ENCODE data around the gene BHLHE40.
A peak's percentile ranks its signal among the peaks of the same experiment; 100 is the strongest.

The BHLHE40 gene

GRCh38 chr3:4979428-4980228, at the start of gene BHLHE40:
BHLHE40 (plus strand) TSS chr3:4979437; CDS start chr3:4979719, 282 bp downstream.
- no peak for DNase-seq (ENCODE audit: low read depth)

GRCh38 chr3:4930501-4930900, 48.7 kb upstream of the BHLHE40 start:
- no peak for DNase-seq (ENCODE audit: low read depth)

- DNase-seq (ENCODE audit: low read depth): no peak
Observed at GRCh38 chr3:4934050-4934449, 45.2 kb upstream of the BHLHE40 start.

DNA sequence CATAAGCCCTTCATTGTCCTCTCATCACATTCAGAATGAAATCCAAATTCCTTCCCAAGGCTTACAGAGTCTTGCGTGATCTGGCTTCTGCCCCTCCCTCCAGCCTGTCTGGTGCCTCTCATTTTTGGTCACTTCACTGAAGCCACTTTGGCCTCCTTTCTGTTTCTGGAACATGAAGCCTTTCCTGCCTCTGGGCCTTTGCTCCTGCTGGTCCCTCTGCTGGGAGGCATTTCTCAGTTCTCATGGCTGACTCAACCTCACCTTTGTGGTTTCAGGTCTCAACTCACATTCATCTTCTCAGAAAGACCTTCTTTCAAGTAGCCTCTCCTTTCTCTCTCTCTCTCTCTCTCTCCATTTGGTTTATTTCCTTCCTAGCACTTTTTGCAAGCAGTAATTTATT, 43.9 kb upstream of the BHLHE40 start:
- DNase-seq (ENCODE audit: low read depth): peak; percentile 35

DNA sequence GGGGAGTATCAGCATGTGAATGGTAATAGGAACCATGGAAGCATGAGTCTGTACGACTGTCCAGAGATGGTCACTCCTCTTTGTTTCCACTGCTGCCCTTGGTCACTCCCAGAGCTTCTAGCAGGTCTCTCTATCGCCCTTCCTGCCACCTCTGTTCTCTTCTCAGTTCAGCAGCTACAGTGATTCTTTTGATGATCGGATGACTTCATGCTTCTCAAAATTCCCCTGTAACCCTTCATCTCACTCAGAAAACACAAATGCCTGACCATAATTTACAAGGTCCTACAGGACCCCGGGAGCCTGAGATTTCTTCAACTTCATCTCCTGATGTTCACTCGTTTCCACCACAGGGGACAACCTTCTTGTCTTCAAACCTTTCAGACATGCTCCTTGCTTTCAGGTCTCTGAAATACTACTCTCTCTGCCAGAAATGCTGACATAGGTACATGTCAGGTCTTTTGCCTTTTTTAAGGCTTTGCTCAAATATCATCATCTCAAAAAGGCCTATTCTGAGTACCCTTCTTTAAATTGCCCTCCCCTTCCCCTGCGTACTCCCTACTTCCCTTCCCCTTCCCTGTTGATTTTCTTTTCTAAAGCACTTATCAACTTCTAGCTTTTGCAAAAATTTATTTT, 42.1 kb upstream of the BHLHE40 start:
- no peak for DNase-seq (ENCODE audit: low read depth)

- DNase-seq (ENCODE audit: low read depth): no peak
Observed at GRCh38 chr3:4938281-4938982, 40.8 kb upstream of the BHLHE40 start.

GRCh38 chr3:4939276-4939675, 40.0 kb upstream of the BHLHE40 start:
- peak; percentile 40 for DNase-seq (ENCODE audit: low read depth)

GRCh38 chr3:4940985-4941384, 38.3 kb upstream of the BHLHE40 start:
- DNase-seq (ENCODE audit: low read depth): no peak

GRCh38 chr3:4943549-4943948, 35.7 kb upstream of the BHLHE40 start:
- no peak for DNase-seq (ENCODE audit: low read depth)

DNA sequence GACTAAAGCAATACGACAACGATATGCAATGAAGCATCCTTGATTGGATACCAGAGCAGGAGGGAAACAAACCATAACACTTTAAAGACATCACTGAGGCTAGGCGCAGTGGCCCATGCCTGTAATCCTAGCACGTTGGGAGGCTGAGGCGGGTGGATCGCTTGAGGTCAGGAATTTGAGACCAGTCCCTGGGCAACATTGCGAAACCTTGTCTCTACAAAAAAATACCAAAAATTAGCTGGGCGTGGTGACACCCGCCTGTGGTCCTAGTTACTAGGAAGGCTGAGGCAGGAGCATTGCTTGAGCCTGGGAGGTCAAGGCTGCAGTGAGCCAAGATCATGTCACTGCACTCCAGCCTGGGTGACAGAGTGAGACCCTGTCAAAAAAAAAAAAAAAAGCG, 33.9 kb upstream of the BHLHE40 start:
- no peak for DNase-seq (ENCODE audit: low read depth)

GRCh38 chr3:4947028-4947427, 32.2 kb upstream of the BHLHE40 start:
- DNase-seq (ENCODE audit: low read depth): no peak

DNA sequence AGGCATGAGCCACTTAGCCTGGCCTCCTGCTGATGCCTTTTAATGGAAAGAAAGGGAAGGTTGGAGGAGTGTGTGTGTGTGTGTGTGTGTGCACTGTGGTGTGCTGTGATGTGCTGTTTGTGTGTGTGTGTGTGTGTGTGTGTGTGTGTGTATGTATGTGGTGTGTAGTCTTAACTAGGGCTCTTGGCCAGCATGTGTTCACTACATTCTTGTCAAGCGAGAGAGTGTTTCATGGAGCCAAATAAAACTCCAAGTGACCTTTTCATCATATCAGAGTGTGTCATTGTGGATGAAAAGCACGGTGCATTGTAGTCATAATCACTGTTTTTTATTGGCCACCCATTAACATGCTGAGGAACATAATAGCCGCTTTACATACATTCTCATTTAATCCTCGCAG, 30.8 kb upstream of the BHLHE40 start:
- peak; percentile 41 for DNase-seq (ENCODE audit: low read depth)

DNA sequence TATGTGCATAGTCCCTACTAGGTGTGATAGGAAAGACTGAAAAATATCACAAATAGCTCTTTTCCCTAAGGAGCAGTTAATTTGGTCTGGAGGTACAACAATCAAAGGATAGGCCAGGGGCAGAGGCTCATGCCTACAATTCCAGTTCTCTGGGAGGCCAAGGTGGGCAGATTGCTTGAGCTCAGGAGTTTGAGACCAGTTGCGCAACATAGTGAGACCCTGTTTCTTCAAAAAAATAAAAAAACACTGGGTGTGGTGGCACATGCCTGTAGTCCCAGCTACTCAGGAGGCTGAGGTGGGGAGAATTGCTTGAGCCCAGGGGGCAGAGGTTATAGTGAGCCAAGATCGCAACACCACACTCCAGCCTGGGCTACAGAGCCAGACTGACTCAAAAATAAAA, 30.2 kb upstream of the BHLHE40 start:
- no peak for DNase-seq (ENCODE audit: low read depth)

- DNase-seq (ENCODE audit: low read depth): no peak
Observed at GRCh38 chr3:4949659-4950058, 29.6 kb upstream of the BHLHE40 start.

DNA sequence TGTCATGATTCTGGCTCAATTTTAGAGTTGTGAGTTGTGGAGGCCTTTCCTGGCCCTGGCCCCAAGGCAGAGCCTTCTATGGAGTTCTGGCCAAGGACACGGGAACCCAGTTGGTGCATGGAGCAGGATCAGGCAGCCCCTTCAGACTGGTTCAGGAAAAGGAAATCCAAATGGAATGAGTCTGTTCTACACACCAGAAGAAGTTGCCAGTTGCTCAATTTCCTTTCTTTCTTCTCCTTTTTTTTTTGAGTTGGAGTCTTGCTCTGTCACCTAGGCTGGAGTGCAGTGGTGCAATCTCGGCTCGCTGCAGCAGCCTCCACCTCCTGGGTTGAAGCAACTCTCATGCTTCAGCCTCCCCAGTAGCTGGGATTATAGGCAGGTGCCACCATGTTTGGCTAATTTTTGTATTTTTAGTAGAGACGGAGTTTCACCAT, 28.9 kb upstream of the BHLHE40 start:
- no peak for DNase-seq (ENCODE audit: low read depth)

GRCh38 chr3:4950948-4951347, 28.3 kb upstream of the BHLHE40 start:
- DNase-seq (ENCODE audit: low read depth): no peak

- no peak for DNase-seq (ENCODE audit: low read depth)
Observed at GRCh38 chr3:4953119-4953518, 26.1 kb upstream of the BHLHE40 start.

DNA sequence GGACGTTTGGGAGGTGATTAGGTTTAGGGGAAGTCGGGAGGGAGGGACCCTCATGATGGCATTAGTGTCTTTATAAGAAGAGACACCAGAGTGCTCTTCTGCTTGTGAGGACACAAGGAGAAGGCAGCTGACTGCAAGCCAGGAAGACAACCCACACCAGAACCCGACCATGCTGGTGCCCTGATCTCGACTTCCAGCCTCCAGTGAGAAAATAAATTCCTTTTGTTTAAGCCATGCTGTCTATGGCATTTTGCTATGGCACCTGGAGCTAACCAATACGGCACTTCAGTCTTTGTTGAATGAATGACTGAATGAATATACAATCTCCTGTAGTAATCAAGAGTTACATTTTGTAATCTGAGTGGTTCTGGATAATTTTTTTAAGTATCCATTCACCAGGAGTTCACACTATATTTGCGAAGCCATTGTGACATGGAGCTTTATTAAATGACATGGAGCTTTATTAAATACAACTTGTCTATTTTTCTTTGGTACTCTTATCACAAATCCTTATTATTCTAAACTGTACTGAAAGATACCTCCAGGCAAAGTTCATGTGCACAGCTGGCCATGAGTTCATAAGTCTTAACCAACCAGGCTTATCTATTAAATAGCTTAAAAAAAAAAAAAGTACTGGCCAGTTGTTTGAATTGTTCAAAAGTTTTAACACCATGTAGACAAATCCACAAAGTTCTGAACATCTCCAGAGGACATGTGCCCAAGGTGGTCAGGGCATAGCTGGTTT, 24.8 kb upstream of the BHLHE40 start:
- DNase-seq (ENCODE audit: low read depth): no peak

DNA sequence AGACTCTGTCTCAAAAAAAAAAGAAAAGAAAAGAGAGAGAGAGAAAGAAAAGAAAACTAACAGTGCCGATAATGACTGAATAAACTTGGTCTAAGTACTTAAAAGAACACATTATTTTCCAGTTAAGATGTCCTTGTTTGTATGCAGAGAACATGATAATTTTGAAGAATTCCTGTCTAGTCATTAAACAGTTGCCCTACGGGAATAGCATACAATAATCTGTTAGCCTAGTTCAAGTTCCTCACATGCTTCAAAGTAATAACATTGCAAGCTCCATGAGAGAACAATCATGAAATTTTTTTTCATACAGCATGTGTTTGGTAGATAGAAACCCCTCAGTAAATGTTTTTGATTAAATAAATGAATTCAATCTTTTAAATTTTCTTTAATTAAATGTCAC, 23.1 kb upstream of the BHLHE40 start:
- DNase-seq (ENCODE audit: low read depth): no peak

GRCh38 chr3:4956738-4957137, 22.5 kb upstream of the BHLHE40 start:
- no peak for DNase-seq (ENCODE audit: low read depth)

DNA sequence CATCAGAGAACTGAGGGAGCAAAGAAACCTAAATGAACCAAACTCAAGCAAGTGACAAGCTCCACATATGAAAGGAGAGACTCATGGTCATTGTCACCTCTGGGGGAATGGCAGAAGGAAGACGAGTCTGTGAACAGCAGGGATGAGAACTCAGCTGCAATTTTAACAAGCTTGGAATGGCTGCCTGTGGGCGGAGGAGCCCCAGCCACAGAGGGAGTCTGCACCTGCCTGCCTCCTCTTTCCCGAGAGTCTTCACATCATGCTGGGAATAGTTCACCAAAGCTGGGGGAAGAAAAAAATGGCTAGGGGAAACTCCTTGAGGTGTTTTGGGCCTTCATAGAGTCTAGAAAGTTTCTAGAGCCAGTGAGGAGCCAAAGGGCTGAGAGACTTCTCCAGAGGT, 21.3 kb upstream of the BHLHE40 start:
- DNase-seq (ENCODE audit: low read depth): no peak

GRCh38 chr3:4959180-4959579, 20.1 kb upstream of the BHLHE40 start:
- no peak for DNase-seq (ENCODE audit: low read depth)

All from iris pigment epithelial cell (primary cell).